ENCODE data around the gene BOLA3. TPM values are rescaled to one million over a fixed set of nuclear protein-coding genes. Genes with fewer than 3 reads are reported as not detected.

The BOLA3 gene, protein sequence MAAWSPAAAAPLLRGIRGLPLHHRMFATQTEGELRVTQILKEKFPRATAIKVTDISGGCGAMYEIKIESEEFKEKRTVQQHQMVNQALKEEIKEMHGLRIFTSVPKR
- total RNA-seq, result 59.7 TPM

GRCh38 chr2:74147727-74148456 lies at the start of gene BOLA3:
Gene BOLA3 (minus strand): TSS chr2:74147912. CDS start chr2:74147874, 38 bp downstream.
- peak within 1 kb of the TSS; percentile 69 for H3K4me3 ChIP-seq
- peak within 1 kb of the TSS; percentile 72 for H3K27ac ChIP-seq
- TF ChIP-seq, protein P1, sequence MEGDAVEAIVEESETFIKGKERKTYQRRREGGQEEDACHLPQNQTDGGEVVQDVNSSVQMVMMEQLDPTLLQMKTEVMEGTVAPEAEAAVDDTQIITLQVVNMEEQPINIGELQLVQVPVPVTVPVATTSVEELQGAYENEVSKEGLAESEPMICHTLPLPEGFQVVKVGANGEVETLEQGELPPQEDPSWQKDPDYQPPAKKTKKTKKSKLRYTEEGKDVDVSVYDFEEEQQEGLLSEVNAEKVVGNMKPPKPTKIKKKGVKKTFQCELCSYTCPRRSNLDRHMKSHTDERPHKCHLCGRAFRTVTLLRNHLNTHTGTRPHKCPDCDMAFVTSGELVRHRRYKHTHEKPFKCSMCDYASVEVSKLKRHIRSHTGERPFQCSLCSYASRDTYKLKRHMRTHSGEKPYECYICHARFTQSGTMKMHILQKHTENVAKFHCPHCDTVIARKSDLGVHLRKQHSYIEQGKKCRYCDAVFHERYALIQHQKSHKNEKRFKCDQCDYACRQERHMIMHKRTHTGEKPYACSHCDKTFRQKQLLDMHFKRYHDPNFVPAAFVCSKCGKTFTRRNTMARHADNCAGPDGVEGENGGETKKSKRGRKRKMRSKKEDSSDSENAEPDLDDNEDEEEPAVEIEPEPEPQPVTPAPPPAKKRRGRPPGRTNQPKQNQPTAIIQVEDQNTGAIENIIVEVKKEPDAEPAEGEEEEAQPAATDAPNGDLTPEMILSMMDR (IDR thresholded peaks at IDR 0.05), result peak; percentile 28 to 85 (median 31)
- no peak for TF ChIP-seq POLR2A (IDR thresholded peaks at IDR 0.05)
- no peak for DNase-seq (ENCODE audit: extremely low spot score in 2 of 2)
- H3K9me3 ChIP-seq, result no peaks in the 10 kb centered on the region
- no peaks in the 10 kb centered on the region for H3K36me3 ChIP-seq
- no peaks in the 10 kb centered on the region for H3K27me3 ChIP-seq
- intact Hi-C loops (cut with DNase I), result loop anchor here (10.0 kb wide), 1 partner anchor 323 kb away; the partner anchor contains the start of gene STAMBP
- H3K4me1 ChIP-seq, result peaks cover 28% of the 10 kb centered on the region

DNA sequence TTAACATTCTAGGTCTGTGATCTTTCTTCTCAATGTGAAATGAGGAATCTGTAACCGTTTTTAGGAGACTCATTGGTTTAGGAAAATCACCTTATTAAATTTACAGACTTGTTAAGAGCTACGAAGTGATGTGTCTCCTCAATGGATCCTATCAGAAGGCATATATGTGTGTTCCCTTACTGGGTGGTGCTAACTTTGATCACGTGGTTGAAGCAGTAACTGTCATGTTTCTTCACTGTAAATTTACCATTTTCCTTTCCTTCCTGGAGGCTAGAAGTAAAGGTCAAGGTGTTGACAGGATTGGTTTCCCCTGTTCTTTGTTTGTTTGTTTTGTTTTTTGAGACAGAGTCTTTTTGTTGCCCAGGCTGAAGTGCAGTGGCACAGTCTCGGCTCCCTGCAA lies 49.3 kb upstream of the BOLA3 start:
- Histone ChIP-seq H3K36me3 (no peaks in the 10 kb centered on the region), H3K4me1 (peaks cover 29% of the 10 kb centered on the region), H3K27ac (no peak overlapping the region), H3K4me3 (no peak overlapping the region), H3K9me3 (no peaks in the 10 kb centered on the region), H3K27me3 (no peaks in the 10 kb centered on the region)
- TF ChIP-seq POLR2A (IDR thresholded peaks at IDR 0.05) (no peak), POLR2AphosphoS5 (IDR thresholded peaks at IDR 0.05; ENCODE audit: insufficient read depth in 1 of 2, low read depth in 1 of 2) (no peak)
- TF ChIP-seq, protein P1 (IDR thresholded peaks at IDR 0.05), result no peak
- intact Hi-C loops (cut with DNase I), result no loop called here
- DNase-seq (ENCODE audit: extremely low spot score in 2 of 2), result no peak

DNA sequence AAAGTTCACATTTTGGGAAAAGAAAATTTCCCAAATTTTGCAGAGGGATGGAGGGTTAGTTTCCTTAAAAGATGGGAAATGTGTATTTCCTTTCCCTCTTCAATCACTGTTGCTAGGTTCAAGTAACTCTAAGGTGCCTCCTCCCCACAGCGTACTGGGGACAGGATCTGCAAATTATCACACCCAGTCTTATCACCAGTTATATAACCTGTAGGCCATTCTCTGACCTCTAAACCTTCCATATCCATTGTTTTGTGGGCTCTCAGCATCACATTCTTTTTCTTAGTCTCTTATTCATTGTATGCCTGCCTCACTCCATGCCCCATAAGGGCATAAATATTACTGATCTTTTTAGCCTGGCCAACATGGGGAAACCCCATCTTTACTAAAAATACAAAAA lies 47.1 kb upstream of the BOLA3 start:
- H3K4me3 ChIP-seq, result no peak overlapping the region
- peak in 1 of 2 donors; percentile 5 for DNase-seq (ENCODE audit: extremely low spot score in 2 of 2)
- intact Hi-C loops (cut with DNase I), result no loop called here
- H3K4me1 ChIP-seq, result peaks cover 13% of the 10 kb centered on the region
- H3K27me3 ChIP-seq, result no peaks in the 10 kb centered on the region
- TF ChIP-seq POLR2A (IDR thresholded peaks at IDR 0.05) (no peak), POLR2AphosphoS5 (IDR thresholded peaks at IDR 0.05; ENCODE audit: insufficient read depth in 1 of 2, low read depth in 1 of 2) (no peak)
- TF ChIP-seq, protein P1 (IDR thresholded peaks at IDR 0.05), result no peak
- no peaks in the 10 kb centered on the region for H3K36me3 ChIP-seq
- H3K9me3 ChIP-seq, result no peaks in the 10 kb centered on the region
- H3K27ac ChIP-seq, result no peak overlapping the region

GRCh38 chr2:74191596-74192380 lies 44.1 kb upstream of the BOLA3 start:
- Histone ChIP-seq H3K4me1 (no peaks in the 10 kb centered on the region), H3K27ac (no peak overlapping the region), H3K4me3 (no peak overlapping the region), H3K36me3 (no peaks in the 10 kb centered on the region), H3K9me3 (no peaks in the 10 kb centered on the region), H3K27me3 (no peaks in the 10 kb centered on the region)
- TF ChIP-seq POLR2AphosphoS5 (IDR thresholded peaks at IDR 0.05; ENCODE audit: insufficient read depth in 1 of 2, low read depth in 1 of 2), result no peak
- TF ChIP-seq, protein P1 (IDR thresholded peaks at IDR 0.05), result no peak
- no peak for TF ChIP-seq POLR2A (IDR thresholded peaks at IDR 0.05)
- intact Hi-C loops (cut with DNase I), result no loop called here
- peak in 1 of 2 donors; percentile 22 for DNase-seq (ENCODE audit: extremely low spot score in 2 of 2)
